Calu3 (cell line): ENCODE data around the gene TRPC3. TPM values are rescaled to one million over a fixed set of nuclear protein-coding genes. Genes with fewer than 3 reads are reported as not detected.

Experiments used
- BruUV-seq: library from RNA; stranded (reverse); fragments of 400-500 nt; replicated peaks from 2 replicates; lab custom pipeline; 2021; lab: Mats Ljungman, UMichigan
- CTCF ChIA-PET: fragments of 300-600 bp; sonication (Branson Sonifier 250); formaldehyde crosslinking; loops from one replicate; lab custom pipeline; 2022; ENCODE audit warnings: antibody characterized with exemption; lab: Charles Lee
- DNase-seq: peaks from one replicate; pipeline ENCODE4 v3.0.0; 2022
- H3K27ac Mint-ChIP-seq: one replicate; pipeline ENCODE4 v1.8.0; 2022; ENCODE audit warnings: mixed read lengths; ENCODE audit not compliant: unreplicated experiment
- H3K27me3 Mint-ChIP-seq: one replicate; pipeline ENCODE4 v1.8.0; 2022; ENCODE audit warnings: mixed read lengths; ENCODE audit not compliant: unreplicated experiment
- H3K36me3 Mint-ChIP-seq: one replicate; pipeline ENCODE4 v1.8.0; 2022; ENCODE audit warnings: mild to moderate bottlenecking, moderate library complexity, mixed read lengths; ENCODE audit not compliant: insufficient read depth, unreplicated experiment
- H3K4me1 Mint-ChIP-seq: one replicate; pipeline ENCODE4 v1.8.0; 2022; ENCODE audit warnings: mild to moderate bottlenecking, low read depth, mixed read lengths; ENCODE audit not compliant: unreplicated experiment
- H3K4me3 Mint-ChIP-seq: one replicate; pipeline ENCODE4 v1.8.0; 2022; ENCODE audit warnings: mild to moderate bottlenecking, low read depth, moderate library complexity, mixed read lengths; ENCODE audit not compliant: unreplicated experiment
- H3K9me3 Mint-ChIP-seq: one replicate; pipeline ENCODE4 v1.8.0; 2022; ENCODE audit warnings: low read depth, mixed read lengths; ENCODE audit not compliant: unreplicated experiment
- CTCF ChIP-seq: fragments of 200-600 bp; IDR thresholded peaks from one replicate; pipeline ENCODE4 v1.8.0; 2022; ENCODE audit warnings: antibody characterized with exemption; ENCODE audit not compliant: unreplicated experiment
- intact Hi-C: fragments of 100-400 bp; cut with micrococcal nuclease; formaldehyde crosslinking; loops from one replicate; pipeline ENCODE4 v1.10.0; 2022; ENCODE audit not compliant: unreplicated experiment
- total RNA-seq: library from RNA; stranded (reverse); gene quantifications from 2 replicates; pipeline ENCODE4 v1.2.3, GENCODE V29; 2022

TRPC3 gene
- total RNA-seq, 1 experiment from 2014 or later = not detected

GRCh38 chr4:121869841-121870822 is 81.7 kb downstream of the TRPC3 start, which contains the start of gene BBS7:
Gene BBS7, minus strand, starts transcription at chr4:121870474. Its CDS starts 161 bp downstream, at chr4:121870313.
- H3K4me3 Mint-ChIP-seq = peak within 1 kb of the TSS; percentile 89
- H3K27ac Mint-ChIP-seq = peak within 1 kb of the TSS; percentile 88
- peaks cover 15% of the 10 kb centered on the region for H3K36me3 Mint-ChIP-seq
- H3K27me3 Mint-ChIP-seq = no peaks in the 10 kb centered on the region
- H3K4me1 Mint-ChIP-seq = peaks cover 10% of the 10 kb centered on the region
- peak; percentile 93 for DNase-seq
- intact Hi-C loops = no loop called here
- TF ChIP-seq CTCF = no peak
- no TSS peak for BruUV-seq
- CTCF ChIA-PET = interaction anchor here (1.2 kb wide), 1 partner anchor 707 kb away, joined by 3 read pairs; no protein-coding TSS in a partner anchor
- no peaks in the 10 kb centered on the region for H3K9me3 Mint-ChIP-seq

- CTCF ChIA-PET = no interaction called here
- Mint-ChIP-seq H3K27ac (no peak overlapping the region), H3K27me3 (no peaks in the 10 kb centered on the region), H3K36me3 (no peaks in the 10 kb centered on the region), H3K9me3 (no peaks in the 10 kb centered on the region), H3K4me1 (peaks cover 5% of the 10 kb centered on the region), H3K4me3 (no peak overlapping the region)
- intact Hi-C loops = no loop called here
- DNase-seq = no peak
- TF ChIP-seq CTCF = no peak
- no TSS peak for BruUV-seq
Observed at GRCh38 chr4:121863799-121864198, 88.1 kb downstream of the TRPC3 start.

DNA sequence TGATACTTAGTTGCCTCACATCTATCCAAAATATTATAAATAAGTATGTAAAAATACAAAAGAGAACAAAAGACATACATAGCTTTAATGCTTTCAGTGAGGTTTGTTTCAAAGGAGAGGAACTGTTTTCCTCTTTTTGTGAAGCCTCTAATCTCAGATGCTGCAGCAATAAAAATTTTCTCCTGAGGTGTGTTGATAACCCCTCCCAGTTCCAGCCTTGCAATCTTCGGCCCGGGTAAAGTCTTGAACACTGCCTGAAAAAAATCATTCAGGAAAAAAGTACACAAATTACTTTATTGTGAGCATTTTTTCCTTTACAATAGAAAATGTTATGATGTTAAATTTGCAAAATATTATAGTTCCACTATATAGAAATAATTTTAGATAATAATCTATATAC is 90.4 kb downstream of the TRPC3 start:
- Mint-ChIP-seq H3K27me3 (no peaks in the 10 kb centered on the region), H3K9me3 (no peaks in the 10 kb centered on the region), H3K36me3 (no peaks in the 10 kb centered on the region), H3K4me3 (no peak overlapping the region), H3K4me1 (no peaks in the 10 kb centered on the region), H3K27ac (no peak overlapping the region)
- BruUV-seq = no TSS peak
- CTCF ChIA-PET = no interaction called here
- intact Hi-C loops = no loop called here
- DNase-seq = no peak
- no peak for TF ChIP-seq CTCF

- no peak for TF ChIP-seq CTCF
- intact Hi-C loops = no loop called here
- no peaks in the 10 kb centered on the region for H3K4me1 Mint-ChIP-seq
- no peaks in the 10 kb centered on the region for H3K9me3 Mint-ChIP-seq
- no peak overlapping the region for H3K27ac Mint-ChIP-seq
- no peaks in the 10 kb centered on the region for H3K27me3 Mint-ChIP-seq
- no peak for DNase-seq
- no TSS peak for BruUV-seq
- CTCF ChIA-PET = no interaction called here
- H3K36me3 Mint-ChIP-seq = no peaks in the 10 kb centered on the region
- no peak overlapping the region for H3K4me3 Mint-ChIP-seq
Observed at GRCh38 chr4:121860121-121860520, 91.7 kb downstream of the TRPC3 start.
